HG02852 (cell line): ENCODE measurements around the gene ATP1B1.

Source experiments
- ATAC-seq: cut with Tn5 transposase; IDR thresholded peaks from one replicate; pipeline ENCODE4 v1.9.1; 2021; ENCODE audit warnings: mild to moderate bottlenecking, moderate library complexity; ENCODE audit not compliant: unreplicated experiment

The ATP1B1 gene

DNA sequence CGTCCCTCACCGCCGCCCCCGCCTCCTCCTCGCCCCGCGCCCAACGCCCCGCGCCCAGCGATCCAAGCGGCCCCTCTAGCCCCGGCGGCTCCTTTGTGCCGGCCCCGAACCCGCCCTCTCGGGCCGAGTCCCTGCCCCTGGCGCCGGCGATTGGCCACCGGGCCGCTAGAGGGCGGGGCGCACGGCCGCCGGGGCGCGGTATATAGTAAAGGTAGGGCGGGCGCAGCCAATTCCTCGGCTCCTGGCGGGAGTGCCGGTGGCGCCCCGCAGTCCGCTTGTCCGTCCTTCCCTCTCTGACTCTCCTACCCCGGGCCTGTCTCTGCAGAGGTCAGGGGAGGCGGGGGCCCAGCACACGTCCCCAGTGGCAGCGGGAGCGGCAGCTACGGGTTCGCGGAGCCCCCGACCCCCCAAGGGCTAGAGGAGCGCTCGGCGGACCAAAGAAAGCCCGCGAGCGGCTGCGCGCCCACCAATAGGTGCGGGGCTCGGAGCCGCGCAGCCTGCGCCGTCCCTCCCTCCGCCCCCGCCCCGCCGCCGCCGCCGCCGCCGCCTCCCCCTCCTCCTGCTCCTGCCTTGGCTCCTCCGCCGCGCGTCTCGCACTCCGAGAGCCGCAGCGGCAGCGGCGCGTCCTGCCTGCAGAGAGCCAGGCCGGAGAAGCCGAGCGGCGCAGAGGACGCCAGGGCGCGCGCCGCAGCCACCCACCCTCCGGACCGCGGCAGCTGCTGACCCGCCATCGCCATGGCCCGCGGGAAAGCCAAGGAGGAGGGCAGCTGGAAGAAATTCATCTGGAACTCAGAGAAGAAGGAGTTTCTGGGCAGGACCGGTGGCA lies at the start of gene ATP1B1:
ATP1B1 (plus strand) TSS at position 596 of the 826 bp plus-strand sequence; CDS start at position 736, 140 bp downstream.
- peak; percentile 91 for ATAC-seq

- no peak for ATAC-seq
These were observed 47.1 kb upstream of the ATP1B1 start for GRCh38 chr1:169059421-169059820.

GRCh38 chr1:169060043-169060722 lies 46.3 kb upstream of the ATP1B1 start:
- no peak for ATAC-seq

GRCh38 chr1:169060919-169061639 lies 45.4 kb upstream of the ATP1B1 start:
- ATAC-seq = no peak

- no peak for ATAC-seq
These were observed 44.3 kb upstream of the ATP1B1 start for GRCh38 chr1:169062152-169062551.

DNA sequence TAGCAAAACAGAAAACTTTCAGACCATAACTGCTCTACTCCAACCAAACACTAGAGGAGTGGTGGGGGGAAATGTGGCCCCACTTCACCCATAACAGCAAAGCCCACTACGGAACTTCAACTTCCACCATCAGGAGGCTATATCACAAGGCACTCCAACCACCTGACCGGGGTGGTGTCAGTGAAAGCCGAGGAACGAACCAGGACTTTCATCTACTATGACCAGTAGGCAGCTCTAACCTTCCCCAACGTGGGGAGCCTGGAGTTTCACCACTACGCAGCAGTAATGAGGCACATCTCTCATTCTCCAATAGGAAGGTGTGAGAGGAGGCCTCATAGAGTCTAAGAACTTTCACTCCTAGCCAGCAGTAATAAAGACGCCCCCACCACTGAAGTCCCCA lies 42.4 kb upstream of the ATP1B1 start:
- ATAC-seq = no peak

- no peak for ATAC-seq
These were observed 35.9 kb upstream of the ATP1B1 start for GRCh38 chr1:169070547-169070946.

GRCh38 chr1:169070958-169071357 lies 35.5 kb upstream of the ATP1B1 start:
- no peak for ATAC-seq

DNA sequence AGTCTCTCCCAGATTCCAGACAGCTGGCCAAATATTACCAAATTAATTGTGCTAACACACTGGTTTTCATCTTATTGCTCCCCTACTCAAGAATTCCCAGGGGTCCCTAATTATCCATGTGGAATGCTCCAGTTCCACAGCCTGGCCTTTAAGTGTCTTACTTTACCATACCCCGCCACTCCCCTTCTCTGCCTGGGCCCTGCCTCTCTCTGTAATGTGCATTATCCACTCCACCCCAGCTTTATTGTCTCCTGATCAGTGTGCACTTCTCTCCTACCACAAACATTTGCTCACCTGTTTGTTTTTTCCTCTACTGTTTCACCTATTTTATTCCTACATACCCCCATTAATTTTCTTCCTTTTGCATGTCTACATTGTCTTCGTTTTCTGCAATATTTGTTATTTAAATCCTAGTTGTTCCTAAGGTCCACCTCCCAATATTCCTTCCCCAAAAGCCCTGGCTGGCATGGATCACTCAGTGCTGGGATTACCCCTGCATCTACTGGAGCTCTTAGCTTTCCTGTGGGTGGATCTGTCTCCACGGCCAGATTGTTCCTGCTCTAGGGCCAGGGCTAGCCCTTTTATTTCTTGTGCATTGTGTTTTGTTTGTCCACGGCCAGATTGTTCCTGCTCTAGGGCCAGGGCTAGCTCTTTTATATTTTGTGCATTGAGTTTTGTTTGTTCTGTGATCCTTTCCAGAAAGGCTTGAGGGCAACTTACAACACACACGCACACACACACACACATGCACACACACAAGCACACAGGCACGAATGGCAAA lies 33.4 kb upstream of the ATP1B1 start:
- ATAC-seq = no peak

- ATAC-seq = no peak
These were observed 28.2 kb upstream of the ATP1B1 start for GRCh38 chr1:169078163-169078883.

DNA sequence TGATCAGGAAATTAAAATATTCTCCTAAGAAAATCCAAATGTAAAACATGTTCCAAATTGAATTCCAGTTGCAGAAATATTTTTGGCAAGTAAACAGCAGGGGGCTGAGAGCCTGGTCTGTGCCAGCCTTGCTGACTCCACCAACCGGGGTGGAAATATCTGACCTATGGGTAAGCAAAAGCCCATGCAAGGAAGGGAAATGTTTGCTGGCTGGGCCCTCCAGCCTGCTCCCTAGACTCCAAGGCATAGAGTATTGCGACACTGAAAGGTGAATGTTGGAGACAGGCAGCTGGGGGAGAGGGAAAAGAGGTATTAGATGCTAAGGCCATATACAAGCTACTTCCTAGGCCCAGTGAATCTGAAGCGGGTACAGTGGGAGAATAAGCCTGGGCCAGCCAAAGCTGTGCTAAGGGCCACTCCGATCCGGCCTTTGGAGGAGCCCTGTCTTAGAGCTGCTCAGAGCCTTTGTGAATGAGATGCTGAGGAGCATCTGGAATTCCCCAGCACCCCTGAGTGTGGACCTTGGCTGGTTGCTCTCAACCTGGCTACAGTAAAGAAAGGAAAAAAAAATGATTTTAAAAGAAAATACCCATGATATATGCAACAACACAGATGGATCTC lies 24.9 kb upstream of the ATP1B1 start:
- ATAC-seq = no peak

GRCh38 chr1:169085911-169086310 lies 20.6 kb upstream of the ATP1B1 start:
- no peak for ATAC-seq

- no peak for ATAC-seq
These were observed 19.7 kb upstream of the ATP1B1 start for GRCh38 chr1:169086603-169087455.

DNA sequence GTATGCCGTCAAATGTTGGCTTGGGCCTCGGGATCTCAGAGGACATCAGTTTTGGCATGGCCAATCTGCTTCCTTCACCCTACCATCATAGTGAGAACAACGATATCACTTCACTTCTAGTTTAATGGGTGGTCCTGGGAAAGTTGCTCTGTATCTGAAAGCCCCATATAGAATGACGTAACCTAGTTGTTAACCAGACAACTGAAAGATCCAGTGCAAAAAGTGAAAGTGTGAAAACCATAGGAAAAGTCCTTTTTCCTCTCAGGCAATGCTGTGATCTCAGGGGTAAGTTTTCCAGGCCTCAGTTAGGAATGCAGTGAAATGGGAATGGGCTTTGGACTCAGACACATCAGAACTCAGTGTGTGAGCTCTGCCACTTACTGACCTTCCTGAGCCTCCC lies 18.6 kb upstream of the ATP1B1 start:
- no peak for ATAC-seq

- no peak for ATAC-seq
These were observed 16.7 kb upstream of the ATP1B1 start for GRCh38 chr1:169089776-169090175.

GRCh38 chr1:169090308-169090899 lies 16.1 kb upstream of the ATP1B1 start:
- no peak for ATAC-seq

DNA sequence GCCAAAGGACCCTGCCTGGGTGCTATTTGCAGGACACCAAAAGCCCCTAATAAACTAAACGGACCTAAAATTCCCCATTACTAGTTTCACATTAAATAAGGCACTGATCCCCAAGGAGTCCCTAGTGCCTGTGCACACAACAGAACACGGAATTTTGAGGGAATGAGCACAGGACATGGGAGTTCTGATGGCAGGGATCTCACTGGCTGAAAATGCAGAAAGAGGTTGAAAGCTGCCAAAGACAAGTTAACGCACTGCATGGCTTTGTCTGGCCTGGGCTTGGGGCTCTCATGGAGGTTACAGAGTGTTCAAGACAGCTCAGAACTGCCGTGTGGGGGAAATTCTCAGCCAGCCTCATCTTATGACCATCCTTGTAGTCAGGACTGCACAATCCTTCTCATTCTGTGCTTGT lies 15.6 kb upstream of the ATP1B1 start:
- peak; percentile 62 for ATAC-seq

- peak; percentile 76 for ATAC-seq
These were observed 15.0 kb upstream of the ATP1B1 start for GRCh38 chr1:169091480-169091941.
